IMR-90 (cell line): Measurements from ENCODE around the gene SCARB1. TPM values are rescaled to one million over a fixed set of nuclear protein-coding genes. Genes with fewer than 3 reads are reported as not detected.

Experiments used
- ATAC-seq: fragments of 200-7000 bp; cut with Tn5 transposase; 2 replicates; pipeline ENCODE4 v1.9.1; 2020; ENCODE audit warnings: low read depth, mild to moderate bottlenecking, moderate library complexity
- BruUV-seq: library from RNA; stranded (reverse); fragments of 400-500 nt; replicated peaks from 2 replicates; lab custom pipeline; 2021; lab: Mats Ljungman, UMichigan
- CTCF ChIA-PET: fragments of 300-600 bp; formaldehyde crosslinking; extraction: SDS; loops from one replicate; lab custom pipeline; 2021; ENCODE audit warnings: antibody characterized with exemption; lab: Yijun Ruan, JAX
- POLR2A ChIA-PET: fragments of 300-600 bp; sonication (Branson Sonifier 250); formaldehyde crosslinking; loops from one replicate; lab custom pipeline; 2022; ENCODE audit warnings: antibody characterized with exemption; ENCODE audit not compliant: unreplicated experiment; lab: Charles Lee
- DNase-seq: peaks from one replicate; pipeline ENCODE4 v3.0.0; 2013
- H2AFZ ChIP-seq: replicated peaks from 2 replicates; pipeline ENCODE3; 2013; ENCODE audit warnings: low read length, mild to moderate bottlenecking; ENCODE audit not compliant: poor library complexity
- H2AK5ac ChIP-seq: 2 replicates; pipeline ENCODE4 v1.6.1; 2013; ENCODE audit warnings: low read depth, low read length, inconsistent platforms
- H2AK9ac ChIP-seq: replicated peaks from 2 replicates; pipeline ENCODE3; 2013; ENCODE audit warnings: mild to moderate bottlenecking, low read depth, low read length, moderate library complexity; ENCODE audit not compliant: poor library complexity
- H2BK120ac ChIP-seq: 2 replicates; pipeline ENCODE4 v1.6.1; 2013; ENCODE audit warnings: low read depth, low read length, inconsistent platforms
- H2BK15ac ChIP-seq: 3 replicates; pipeline ENCODE4 v1.6.1; 2013; ENCODE audit warnings: low read depth, low read length, inconsistent platforms
- H2BK20ac ChIP-seq: 2 replicates; pipeline ENCODE4 v1.6.1; 2013; ENCODE audit warnings: low read depth, mild to moderate bottlenecking, inconsistent platforms, low read length, moderate library complexity
- H2BK5ac ChIP-seq: 2 replicates; pipeline ENCODE4 v1.6.1; 2013; ENCODE audit warnings: mild to moderate bottlenecking, low read depth, low read length, inconsistent platforms; ENCODE audit not compliant: poor library complexity, severe bottlenecking
- H3K14ac ChIP-seq: replicated peaks from 2 replicates; pipeline ENCODE4 v1.6.1; 2013; ENCODE audit warnings: low read depth, low read length, inconsistent platforms
- H3K18ac ChIP-seq: 2 replicates; pipeline ENCODE4 v1.6.1; 2013; ENCODE audit warnings: low read depth, low read length, control low read depth
- H3K23ac ChIP-seq: 2 replicates; pipeline ENCODE4 v1.6.1; 2013; ENCODE audit warnings: low read depth, low read length, inconsistent platforms
- H3K27ac ChIP-seq: 2 replicates; pipeline ENCODE4 v1.5.1; 2013; ENCODE audit warnings: mild to moderate bottlenecking, control low read depth, low read length; ENCODE audit not compliant: insufficient read depth
- H3K27me3 ChIP-seq: 2 replicates; pipeline ENCODE4 v1.6.1; 2013; ENCODE audit warnings: low read length; ENCODE audit not compliant: control insufficient read depth, insufficient read depth
- H3K36me3 ChIP-seq: 2 replicates; pipeline ENCODE4 v1.6.1; 2013; ENCODE audit warnings: low read length, mixed read lengths; ENCODE audit not compliant: control insufficient read depth, insufficient read depth
- H3K4ac ChIP-seq: 2 replicates; pipeline ENCODE4 v1.6.1; 2013; ENCODE audit warnings: low read depth, low read length, inconsistent platforms
- H3K4me1 ChIP-seq: 2 replicates; pipeline ENCODE4 v1.6.1; 2013; ENCODE audit warnings: low read length, mixed read lengths; ENCODE audit not compliant: control insufficient read depth, insufficient read depth
- H3K4me2 ChIP-seq: 2 replicates; pipeline ENCODE4 v1.6.1; 2013; ENCODE audit warnings: low read depth, mild to moderate bottlenecking, control low read depth, low read length, moderate library complexity
- H3K4me3 ChIP-seq: 2 replicates; pipeline ENCODE4 v1.5.1; 2013; ENCODE audit warnings: low read depth, mild to moderate bottlenecking, control low read depth, low read length, moderate library complexity; ENCODE audit not compliant: insufficient read depth
- H3K56ac ChIP-seq: 2 replicates; pipeline ENCODE4 v1.6.1; 2013; ENCODE audit warnings: low read length, inconsistent platforms; ENCODE audit not compliant: insufficient read depth; ENCODE audit errors: extremely low read depth
- H3K79me1 ChIP-seq, 2 experiments: 2 replicates each; pipeline ENCODE4 v1.6.1; 2013; ENCODE audit warnings: low read length in 2 of 2, inconsistent platforms in 1 of 2, low read depth in 1 of 2
- H3K9ac ChIP-seq: 2 replicates; pipeline ENCODE4 v1.6.1; 2013; ENCODE audit warnings: low read depth, low read length, control low read depth
- H3K9me1 ChIP-seq: 2 replicates; pipeline ENCODE4 v1.6.1; 2013; ENCODE audit warnings: low read length, inconsistent platforms; ENCODE audit not compliant: insufficient read depth
- H3K9me3 ChIP-seq: 2 replicates; pipeline ENCODE4 v1.6.1; 2013; ENCODE audit warnings: low read length; ENCODE audit not compliant: control insufficient read depth, insufficient read depth
- H4K20me1 ChIP-seq: 2 replicates; pipeline ENCODE4 v1.6.1; 2013; ENCODE audit warnings: low read length, inconsistent platforms; ENCODE audit not compliant: insufficient read depth
- H4K5ac ChIP-seq: 2 replicates; pipeline ENCODE4 v1.6.1; 2013; ENCODE audit warnings: mild to moderate bottlenecking, low read depth, low read length, control low read depth
- H4K8ac ChIP-seq, 2 experiments: 2 replicates each; pipeline ENCODE4 v1.6.1; 2013; ENCODE audit warnings: low read depth in 2 of 2, low read length in 2 of 2, control low read depth in 1 of 2, inconsistent platforms in 1 of 2
- H4K91ac ChIP-seq: 2 replicates; pipeline ENCODE4 v1.6.1; 2013; ENCODE audit warnings: low read depth, low read length, inconsistent platforms; ENCODE audit not compliant: insufficient read depth
- BHLHE40 ChIP-seq: fragments of 150-350 bp; IDR thresholded peaks from 2 replicates; pipeline ENCODE4 v1.6.1; 2016; ENCODE audit warnings: mild to moderate bottlenecking, low read depth, low read length
- MXI1 ChIP-seq: IDR thresholded peaks from 2 replicates; pipeline ENCODE4 v1.6.1; 2012; ENCODE audit warnings: low read depth, mild to moderate bottlenecking, low read length, moderate library complexity, borderline replicate concordance
- SMC3 ChIP-seq: fragments of 150-350 bp; IDR thresholded peaks from 2 replicates; pipeline ENCODE4 v1.6.1; 2016; ENCODE audit warnings: low read depth, mild to moderate bottlenecking, antibody characterized with exemption, low read length, moderate library complexity
- USF2 ChIP-seq: fragments of 150-350 bp; IDR thresholded peaks from 2 replicates; pipeline ENCODE4 v1.6.1; 2017; ENCODE audit warnings: mild to moderate bottlenecking, antibody characterized with exemption, low read length, low read depth
- WGBS, 2 experiments: methylation state at CpG; one replicate each; pipeline versions ENCODE4 v1.1.5 to v1.1.7; 2013; ENCODE audit warnings: missing lambda C conversion rate in 2 of 2; ENCODE audit not compliant: insufficient read length in 1 of 2; ENCODE audit errors: extremely low coverage in 2 of 2; 5-methylcytosine and 5-hydroxymethylcytosine counted together
- dilution Hi-C: fragments of 300-500 bp; cut with HindIII; formaldehyde crosslinking; loops from one replicate; pipeline ENCODE4 v1.14.3; 2018; ENCODE audit warnings: low sequenced_read_pairs; ENCODE audit not compliant: unreplicated experiment
- in situ Hi-C: fragments of 300-500 bp; cut with MboI; formaldehyde crosslinking; loops from 3 replicates; pipeline ENCODE4 v1.14.3; 2019; ENCODE audit warnings: low sequenced_read_pairs, inconsistent platforms, mixed read lengths
- intact Hi-C: fragments of 100-400 bp; cut with micrococcal nuclease; formaldehyde crosslinking; loops from 2 replicates; pipeline ENCODE4 v1.10.0; 2022
- polyA plus RNA-seq, 3 experiments: library from polyadenylated mRNA; depleted of rRNA; stranded (reverse); fragments of >200 nt; gene quantifications; 2 replicates each; pipeline ENCODE4 v1.2.3, GENCODE V29; 2012; ENCODE audit warnings: low replicate concordance in 1 of 3
- total RNA-seq: library from RNA; depleted of rRNA; stranded (reverse); fragments of >200 nt; gene quantifications from 2 replicates; pipeline ENCODE4 v1.2.3, GENCODE V29; 2012

Gene SCARB1
- total and polyA plus RNA-seq, 2 of the 4 experiments (the other 2 are of a cell fraction): 3.0 to 24.8 TPM

GRCh38 chr12:124877423-124877822, 13.8 kb upstream of the SCARB1 start:
- H3K36me3 ChIP-seq: no peaks in the 10 kb centered on the region
- intact Hi-C loops: no loop called here
- H3K27me3 ChIP-seq: 0 out of 2 replicates have a peak, but pooled peaks cover under 1% of the 10 kb centered on the region
- H4K5ac ChIP-seq: no peak overlapping the region
- DNase-seq: no peak
- no peak overlapping the region for H2AK5ac ChIP-seq
- H3K9ac ChIP-seq: no peak overlapping the region
- no peak overlapping the region for H2BK15ac ChIP-seq
- H2AK9ac ChIP-seq: no peak overlapping the region
- H2AFZ ChIP-seq: peak overlapping the region; percentile 17
- no peak overlapping the region for H2BK120ac ChIP-seq
- no peak overlapping the region for H3K18ac ChIP-seq
- no peak overlapping the region for H4K91ac ChIP-seq
- H3K27ac ChIP-seq: no peak overlapping the region
- TF ChIP-seq MXI1 (no peak), BHLHE40 (no peak), USF2 (peak; percentile 48; the same call in 1 of the 2 replicates), SMC3 (no peak)
- no peak overlapping the region for H3K4me3 ChIP-seq
- H3K9me3 ChIP-seq: no peaks in the 10 kb centered on the region
- H3K23ac ChIP-seq: no peak overlapping the region
- in situ Hi-C loops: no loop called here
- H3K4me2 ChIP-seq: no peak overlapping the region
- peaks cover 6% of the 10 kb centered on the region; the same call in 1 of the 2 replicates for H3K4me1 ChIP-seq
- H3K14ac ChIP-seq: no peak overlapping the region
- WGBS, 2 experiments: 60% methylated on average over 1 of the region's 3 CpGs; no CpG with 5 or more reads in 1 of the 2 experiments
- H3K4ac ChIP-seq: no peak overlapping the region
- POLR2A ChIA-PET: no interaction called here
- no peaks in the 10 kb centered on the region for H3K79me1 ChIP-seq
- H2BK5ac ChIP-seq: no peak overlapping the region
- H3K9me1 ChIP-seq: peaks cover 3% of the 10 kb centered on the region; the same call in 1 of the 2 replicates
- CTCF ChIA-PET: no interaction called here
- dilution Hi-C loops: no loop called here
- H3K56ac ChIP-seq: no peak overlapping the region
- H4K8ac ChIP-seq: no peak overlapping the region
- BruUV-seq: no TSS peak
- no peak for ATAC-seq
- no peak overlapping the region for H2BK20ac ChIP-seq
- no peaks in the 10 kb centered on the region for H4K20me1 ChIP-seq
